ENCODE measurements around the gene CFAP46.
"Not testable (repeated sequence)": the region's sequence is repeated elsewhere in the genome, so short reads cannot be mapped to it uniquely, and the experiment has no call there.

CFAP46 gene

GRCh38 chr10:132937861-132938260 is 4.5 kb downstream of the CFAP46 start:
- Histone ChIP-seq H3K4me1 (ENCODE audit: control extremely low read depth in 1 of 4, control insufficient read depth in 4 of 4, insufficient read depth in 4 of 4, low read length in 3 of 4) (peaks cover 0 to 16% (median 5%) of the 10 kb centered on the region in 4 experiments), H3K27me3 (replicated peaks in 2 of 5; ENCODE audit: control insufficient read depth in 4 of 5, insufficient read depth in 5 of 5, low read length in 4 of 5) (peaks cover 0 to 53% (median 19%) of the 10 kb centered on the region in 5 experiments), H3K36me3 (ENCODE audit: control insufficient read depth in 4 of 4, insufficient read depth in 4 of 4, low read length in 3 of 4) (no peaks in the 10 kb centered on the region), H3K27ac (ENCODE audit: insufficient read depth in 1 of 2, low read depth in 1 of 2, low read length in 2 of 2, poor library complexity in 1 of 2, severe bottlenecking in 2 of 2) (no peak overlapping the region), H3K4me3 (ENCODE audit: control insufficient read depth in 1 of 7, extremely low read depth in 1 of 7, insufficient read depth in 4 of 7, low read depth in 2 of 7, low read length in 6 of 7) (no peak overlapping the region), H3K9me3 (ENCODE audit: control extremely low read depth in 1 of 5, control insufficient read depth in 4 of 5, insufficient read depth in 2 of 5, low read depth in 1 of 5, low read length in 4 of 5) (no peaks in the 10 kb centered on the region)
- no peak for DNase-seq
- WGBS (ENCODE audit: insufficient coverage), result 94% methylated on average over 19 of the region's 19 CpGs
- ChIA-PET POLR2A (no interaction called here), CTCF (interaction anchor here (0.9 to 2.0 kb wide), 12 partner anchors 11 to 289 kb away, joined by 3 to 12 read pairs (median 4); no protein-coding TSS in a partner anchor)

- DNase-seq, result no peak
- H3K27ac ChIP-seq (ENCODE audit: insufficient read depth in 1 of 2, low read depth in 1 of 2, low read length in 2 of 2, poor library complexity in 1 of 2, severe bottlenecking in 2 of 2), result no peak overlapping the region
- H3K27me3 ChIP-seq (replicated peaks in 2 of 5; ENCODE audit: control insufficient read depth in 4 of 5, insufficient read depth in 5 of 5, low read length in 4 of 5), result peaks cover 0 to 28% (median 3%) of the 10 kb centered on the region in 5 experiments
- H3K4me1 ChIP-seq (ENCODE audit: control extremely low read depth in 1 of 4, control insufficient read depth in 4 of 4, insufficient read depth in 4 of 4, low read length in 3 of 4), result peaks cover 0 to 9% (median 7%) of the 10 kb centered on the region in 4 experiments
- WGBS (ENCODE audit: insufficient coverage), result 96% methylated on average over 5 of the region's 6 CpGs
- H3K36me3 ChIP-seq (ENCODE audit: control insufficient read depth in 4 of 4, insufficient read depth in 4 of 4, low read length in 3 of 4), result no peaks in the 10 kb centered on the region
- ChIA-PET POLR2A (no interaction called here), CTCF (no interaction called here)
- no peak overlapping the region for H3K4me3 ChIP-seq (ENCODE audit: control insufficient read depth in 1 of 7, extremely low read depth in 1 of 7, insufficient read depth in 4 of 7, low read depth in 2 of 7, low read length in 6 of 7)
- no peaks in the 10 kb centered on the region for H3K9me3 ChIP-seq (ENCODE audit: control extremely low read depth in 1 of 5, control insufficient read depth in 4 of 5, insufficient read depth in 2 of 5, low read depth in 1 of 5, low read length in 4 of 5)
Observed at GRCh38 chr10:132934953-132935352, 7.4 kb downstream of the CFAP46 start.

- H3K4me1 ChIP-seq (ENCODE audit: control extremely low read depth in 1 of 4, control insufficient read depth in 4 of 4, insufficient read depth in 4 of 4, low read length in 3 of 4), result peaks cover 0 to 16% (median 4%) of the 10 kb centered on the region in 4 experiments
- H3K9me3 ChIP-seq (ENCODE audit: control extremely low read depth in 1 of 5, control insufficient read depth in 4 of 5, insufficient read depth in 2 of 5, low read depth in 1 of 5, low read length in 4 of 5), result no peaks in the 10 kb centered on the region
- 84% methylated on average over 24 of the region's 30 CpGs for WGBS (ENCODE audit: insufficient coverage)
- H3K27me3 ChIP-seq (replicated peaks in 2 of 5; ENCODE audit: control insufficient read depth in 4 of 5, insufficient read depth in 5 of 5, low read length in 4 of 5), result peaks cover 0 to 20% (median 3%) of the 10 kb centered on the region in 5 experiments
- ChIA-PET CTCF (interaction anchor here (1.1 kb wide), 1 partner anchor 19 kb away, joined by 3 read pairs; no protein-coding TSS in a partner anchor), POLR2A (no interaction called here)
- no peak overlapping the region for H3K4me3 ChIP-seq (ENCODE audit: control insufficient read depth in 1 of 7, extremely low read depth in 1 of 7, insufficient read depth in 4 of 7, low read depth in 2 of 7, low read length in 6 of 7)
- no peak overlapping the region for H3K27ac ChIP-seq (ENCODE audit: insufficient read depth in 1 of 2, low read depth in 1 of 2, low read length in 2 of 2, poor library complexity in 1 of 2, severe bottlenecking in 2 of 2)
- no peak for DNase-seq
- no peaks in the 10 kb centered on the region for H3K36me3 ChIP-seq (ENCODE audit: control insufficient read depth in 4 of 4, insufficient read depth in 4 of 4, low read length in 3 of 4)
Observed at GRCh38 chr10:132933308-132934042, 8.9 kb downstream of the CFAP46 start.

GRCh38 chr10:132932461-132933307 is 9.7 kb downstream of the CFAP46 start:
- Histone ChIP-seq H3K4me1 (ENCODE audit: control extremely low read depth in 1 of 4, control insufficient read depth in 4 of 4, insufficient read depth in 4 of 4, low read length in 3 of 4) (peaks cover 0 to 16% (median 2%) of the 10 kb centered on the region in 4 experiments), H3K9me3 (ENCODE audit: control extremely low read depth in 1 of 5, control insufficient read depth in 4 of 5, insufficient read depth in 2 of 5, low read depth in 1 of 5, low read length in 4 of 5) (no peaks in the 10 kb centered on the region), H3K36me3 (ENCODE audit: control insufficient read depth in 4 of 4, insufficient read depth in 4 of 4, low read length in 3 of 4) (no peaks in the 10 kb centered on the region), H3K27me3 (replicated peaks in 2 of 5; ENCODE audit: control insufficient read depth in 4 of 5, insufficient read depth in 5 of 5, low read length in 4 of 5) (peaks cover 0 to 12% (median 0%) of the 10 kb centered on the region in 5 experiments), H3K4me3 (ENCODE audit: control insufficient read depth in 1 of 7, extremely low read depth in 1 of 7, insufficient read depth in 4 of 7, low read depth in 2 of 7, low read length in 6 of 7) (no peak overlapping the region), H3K27ac (ENCODE audit: insufficient read depth in 1 of 2, low read depth in 1 of 2, low read length in 2 of 2, poor library complexity in 1 of 2, severe bottlenecking in 2 of 2) (no peak overlapping the region)
- CTCF ChIA-PET, result interaction anchor here (1.1 kb wide), 1 partner anchor 18 kb away, joined by 3 read pairs; no protein-coding TSS in a partner anchor
- DNase-seq, result peak in 2 of 3 donors; percentile 74 to 88
- POLR2A ChIA-PET, result no interaction called here
- 75% methylated on average over 23 of the region's 25 CpGs for WGBS (ENCODE audit: insufficient coverage)

GRCh38 chr10:132931258-132932250 is 10.8 kb downstream of the CFAP46 start:
- CTCF ChIA-PET; H3K4me3 ChIP-seq (ENCODE audit: control insufficient read depth in 1 of 7, extremely low read depth in 1 of 7, insufficient read depth in 4 of 7, low read depth in 2 of 7, low read length in 6 of 7); H3K27me3 ChIP-seq (replicated peaks in 2 of 5; ENCODE audit: control insufficient read depth in 4 of 5, insufficient read depth in 5 of 5, low read length in 4 of 5); H3K9me3 ChIP-seq (ENCODE audit: control extremely low read depth in 1 of 5, control insufficient read depth in 4 of 5, insufficient read depth in 2 of 5, low read depth in 1 of 5, low read length in 4 of 5); H3K36me3 ChIP-seq (ENCODE audit: control insufficient read depth in 4 of 4, insufficient read depth in 4 of 4, low read length in 3 of 4); POLR2A ChIA-PET: not testable (repeated sequence)
- peak in 1 of 3 donors; percentile 20 for DNase-seq
- Histone ChIP-seq H3K4me1 (ENCODE audit: control extremely low read depth in 1 of 4, control insufficient read depth in 4 of 4, insufficient read depth in 4 of 4, low read length in 3 of 4) (peaks cover 0 to 16% (median 2%) of the 10 kb centered on the region in 4 experiments), H3K27ac (ENCODE audit: insufficient read depth in 1 of 2, low read depth in 1 of 2, low read length in 2 of 2, poor library complexity in 1 of 2, severe bottlenecking in 2 of 2) (peak overlapping the region in 1 of 2 experiments; percentile 46)
- 50% methylated on average over 1 of the region's 6 CpGs for WGBS (ENCODE audit: insufficient coverage)

GRCh38 chr10:132930701-132931100 is 11.7 kb downstream of the CFAP46 start:
- H3K27ac ChIP-seq (ENCODE audit: insufficient read depth in 1 of 2, low read depth in 1 of 2, low read length in 2 of 2, poor library complexity in 1 of 2, severe bottlenecking in 2 of 2); DNase-seq; H3K27me3 ChIP-seq (replicated peaks in 2 of 5; ENCODE audit: control insufficient read depth in 4 of 5, insufficient read depth in 5 of 5, low read length in 4 of 5); H3K36me3 ChIP-seq (ENCODE audit: control insufficient read depth in 4 of 4, insufficient read depth in 4 of 4, low read length in 3 of 4); POLR2A ChIA-PET; CTCF ChIA-PET; H3K4me3 ChIP-seq (ENCODE audit: control insufficient read depth in 1 of 7, extremely low read depth in 1 of 7, insufficient read depth in 4 of 7, low read depth in 2 of 7, low read length in 6 of 7); H3K9me3 ChIP-seq (ENCODE audit: control extremely low read depth in 1 of 5, control insufficient read depth in 4 of 5, insufficient read depth in 2 of 5, low read depth in 1 of 5, low read length in 4 of 5): not testable (repeated sequence)
- no CpG with 5 or more reads among the region's 3 CpGs for WGBS (ENCODE audit: insufficient coverage)
- H3K4me1 ChIP-seq (ENCODE audit: control extremely low read depth in 1 of 4, control insufficient read depth in 4 of 4, insufficient read depth in 4 of 4, low read length in 3 of 4), result peaks cover 0 to 16% (median 2%) of the 10 kb centered on the region in 4 experiments

Measured in common myeloid progenitor, CD34-positive (primary cell).